Coronary artery (tissue), 2 donors: ENCODE data around the gene KREMEN1.

Source experiments
- DNase-seq: peaks from one replicate; pipeline ENCODE4 v3.0.0-alpha.2; 2017; ENCODE audit warnings: low spot score
- H3K27ac ChIP-seq, 2 donors: fragments of 200-600 bp; sonication (generic); one replicate each; pipeline ENCODE4 v1.5.1; 2016 to 2019
- H3K4me3 ChIP-seq: fragments of 200-600 bp; sonication (generic); 2 replicates; pipeline ENCODE4 v1.5.1; 2016; ENCODE audit warnings: mild to moderate bottlenecking, moderate library complexity
- CTCF ChIP-seq: fragments of 200-600 bp; sonication (generic); IDR thresholded peaks from one replicate; pipeline ENCODE4 v1.5.1; 2019; ENCODE audit warnings: antibody characterized with exemption

Gene KREMEN1

GRCh38 chr22:29109822-29110221, 37.0 kb downstream of the KREMEN1 start:
- Histone ChIP-seq H3K27ac (no peak overlapping the region), H3K4me3 (no peak overlapping the region)
- no peak for DNase-seq
- TF ChIP-seq CTCF, result no peak

- Histone ChIP-seq H3K4me3 (no peak overlapping the region), H3K27ac (no peak overlapping the region)
- DNase-seq, result no peak
- TF ChIP-seq CTCF, result no peak
Observed at GRCh38 chr22:29110946-29111345, 38.1 kb downstream of the KREMEN1 start.

GRCh38 chr22:29112121-29112520, 39.3 kb downstream of the KREMEN1 start:
- no peak for DNase-seq
- TF ChIP-seq CTCF, result no peak
- Histone ChIP-seq H3K4me3 (no peak overlapping the region), H3K27ac (no peak overlapping the region)

- H3K4me3 ChIP-seq, result no peak overlapping the region
- TF ChIP-seq CTCF, result no peak
- no peak for DNase-seq
- no peak overlapping the region for H3K27ac ChIP-seq
Observed at GRCh38 chr22:29112681-29113080, 39.8 kb downstream of the KREMEN1 start.

GRCh38 chr22:29113319-29113718, 40.5 kb downstream of the KREMEN1 start:
- H3K27ac ChIP-seq, result no peak overlapping the region
- TF ChIP-seq CTCF, result no peak
- no peak overlapping the region for H3K4me3 ChIP-seq

GRCh38 chr22:29114392-29114791, 41.6 kb downstream of the KREMEN1 start:
- DNase-seq, result no peak
- H3K4me3 ChIP-seq, result no peak overlapping the region
- H3K27ac ChIP-seq, result no peak overlapping the region
- no peak for TF ChIP-seq CTCF

More at GRCh38 chr22:29113319-29113718, 40.5 kb downstream of the KREMEN1 start:
- DNase-seq, result no peak

DNA sequence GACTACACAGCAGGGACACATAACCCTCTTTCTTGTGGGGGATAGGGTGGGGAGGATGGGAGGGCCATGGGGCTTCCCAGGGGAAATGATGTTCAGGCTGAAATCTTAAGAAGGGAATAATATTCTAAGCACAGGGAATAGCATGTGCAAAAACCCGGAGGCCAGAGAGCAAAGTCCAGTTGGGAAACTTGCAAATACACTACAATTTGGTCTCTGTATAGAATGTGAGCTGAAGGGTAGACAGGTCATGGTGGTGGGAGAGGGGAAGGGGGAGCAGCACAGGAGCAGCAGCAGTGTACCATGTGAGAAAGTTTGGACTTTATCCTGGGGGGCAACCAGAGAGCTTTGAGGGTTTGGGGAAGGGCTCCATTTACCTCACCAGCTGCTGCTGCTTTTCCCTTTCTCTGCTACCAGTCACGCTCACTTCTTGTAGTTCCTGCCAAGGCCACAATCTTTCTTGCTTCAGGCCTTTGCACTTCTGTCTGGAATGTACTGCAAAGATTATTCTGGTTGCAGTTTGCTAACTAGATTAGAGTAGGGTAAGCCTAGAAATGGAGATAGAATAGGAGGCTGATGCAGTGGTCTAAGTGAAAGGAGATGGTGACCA, 43.0 kb downstream of the KREMEN1 start:
- no peak for TF ChIP-seq CTCF
- no peak overlapping the region for H3K27ac ChIP-seq
- no peak for DNase-seq
- no peak overlapping the region for H3K4me3 ChIP-seq
